Measurements from ENCODE around the gene OR5M10.
A peak's percentile ranks its signal among the peaks of the same experiment; 100 is the strongest.
"Not testable (repeated sequence)": the region's sequence is repeated elsewhere in the genome, so short reads cannot be mapped to it uniquely, and the experiment has no call there.

Gene OR5M10

GRCh38 chr11:56577621-56578020 is at the start of gene OR5M10:
TSS of gene OR5M10 (minus strand) at chr11:56577721. CDS start at chr11:56577721, 0 bp downstream.
- no peak for DNase-seq (ENCODE audit: low read depth)
- no peak within 1 kb of the TSS for H3K4me3 ChIP-seq (ENCODE audit: low read depth, low read length)
- no peak for TF ChIP-seq CTCF (IDR thresholded peaks at IDR 0.05; ENCODE audit: low read depth, low read length, missing control alignments)

- DNase-seq (ENCODE audit: low read depth), result no peak
- no peak overlapping the region for H3K4me3 ChIP-seq (ENCODE audit: low read depth, low read length)
- TF ChIP-seq CTCF (IDR thresholded peaks at IDR 0.05; ENCODE audit: low read depth, low read length, missing control alignments), result no peak
Observed at GRCh38 chr11:56625946-56626345, 48.4 kb upstream of the OR5M10 start.

GRCh38 chr11:56624661-56625110 is 47.2 kb upstream of the OR5M10 start:
- no peak overlapping the region for H3K4me3 ChIP-seq (ENCODE audit: low read depth, low read length)
- DNase-seq (ENCODE audit: low read depth), result no peak
- TF ChIP-seq CTCF (IDR thresholded peaks at IDR 0.05; ENCODE audit: low read depth, low read length, missing control alignments), result peak; percentile 15

GRCh38 chr11:56611174-56611573 is 33.7 kb upstream of the OR5M10 start:
- TF ChIP-seq CTCF (IDR thresholded peaks at IDR 0.05; ENCODE audit: low read depth, low read length, missing control alignments), result no peak
- DNase-seq (ENCODE audit: low read depth), result no peak
- H3K4me3 ChIP-seq (ENCODE audit: low read depth, low read length), result no peak overlapping the region

GRCh38 chr11:56592088-56592717 is 14.7 kb upstream of the OR5M10 start:
- not testable (repeated sequence) for DNase-seq (ENCODE audit: low read depth)

GRCh38 chr11:56558574-56558973 is 18.9 kb downstream of the OR5M10 start:
- DNase-seq (ENCODE audit: low read depth), result no peak
- no peak overlapping the region for H3K4me3 ChIP-seq (ENCODE audit: low read depth, low read length)
- TF ChIP-seq CTCF (IDR thresholded peaks at IDR 0.05; ENCODE audit: low read depth, low read length, missing control alignments), result no peak

More at GRCh38 chr11:56592088-56592717, 14.7 kb upstream of the OR5M10 start:
- H3K4me3 ChIP-seq (ENCODE audit: low read depth, low read length), result not testable (repeated sequence)

- not testable (repeated sequence) for DNase-seq (ENCODE audit: low read depth); H3K4me3 ChIP-seq (ENCODE audit: low read depth, low read length)
Observed at GRCh38 chr11:56554691-56555090, 22.8 kb downstream of the OR5M10 start.

GRCh38 chr11:56545531-56545930 is 32.0 kb downstream of the OR5M10 start:
- no peak for DNase-seq (ENCODE audit: low read depth)
- no peak for TF ChIP-seq CTCF (IDR thresholded peaks at IDR 0.05; ENCODE audit: low read depth, low read length, missing control alignments)
- no peak overlapping the region for H3K4me3 ChIP-seq (ENCODE audit: low read depth, low read length)

All from GM12864 (cell line).